Endodermal cell (in vitro differentiated cells): ENCODE results near the gene LBH. TPM values are rescaled to one million over a fixed set of nuclear protein-coding genes. Genes with fewer than 3 reads are reported as not detected.

ENCODE experiments used
- DNase-seq: peaks from one replicate; pipeline ENCODE4 v3.0.0-alpha.2; 2017
- H3K27ac ChIP-seq: 2 replicates; pipeline ENCODE4 v1.5.1; 2013; ENCODE audit warnings: mild to moderate bottlenecking, low read depth, low read length, moderate library complexity
- H3K27me3 ChIP-seq: 2 replicates; pipeline ENCODE4 v1.6.1; 2013; ENCODE audit warnings: mild to moderate bottlenecking, low read length, moderate library complexity; ENCODE audit not compliant: insufficient read depth, control insufficient read depth, poor library complexity, severe bottlenecking
- H3K36me3 ChIP-seq: 2 replicates; pipeline ENCODE4 v1.7.0; 2013; ENCODE audit warnings: mild to moderate bottlenecking, low read length, moderate library complexity; ENCODE audit not compliant: control insufficient read depth, insufficient read depth
- H3K4me1 ChIP-seq: one replicate; pipeline ENCODE4 v1.7.0; 2013; ENCODE audit warnings: low read length; ENCODE audit not compliant: control insufficient read depth, insufficient read depth
- H3K4me3 ChIP-seq: 2 replicates; pipeline ENCODE4 v1.5.1; 2013; ENCODE audit warnings: mild to moderate bottlenecking, low read length, moderate library complexity
- H3K9ac ChIP-seq: 2 replicates; pipeline ENCODE4 v1.6.1; 2013; ENCODE audit warnings: mild to moderate bottlenecking, low read length, moderate library complexity; ENCODE audit not compliant: poor library complexity, severe bottlenecking; ENCODE audit errors: extremely low read depth
- H3K9me3 ChIP-seq: 2 replicates; pipeline ENCODE4 v1.6.1; 2013; ENCODE audit warnings: mild to moderate bottlenecking, low read length, moderate library complexity; ENCODE audit not compliant: control insufficient read depth
- H3K27ac Mint-ChIP-seq: 2 replicates; pipeline ENCODE4 v1.8.0; 2020; ENCODE audit warnings: mixed read lengths
- H3K27me3 Mint-ChIP-seq: 2 replicates; pipeline ENCODE4 v1.8.0; 2021; ENCODE audit warnings: mild to moderate bottlenecking, mixed read lengths; ENCODE audit not compliant: insufficient read depth
- H3K36me3 Mint-ChIP-seq: 2 replicates; pipeline ENCODE4 v1.8.0; 2020; ENCODE audit warnings: low read depth, mixed read lengths
- H3K4me1 Mint-ChIP-seq: 2 replicates; pipeline ENCODE4 v1.8.0; 2020; ENCODE audit warnings: mixed read lengths
- H3K4me3 Mint-ChIP-seq: 2 replicates; pipeline ENCODE4 v1.8.0; 2020; ENCODE audit warnings: mild to moderate bottlenecking, moderate library complexity, mixed read lengths
- H3K9me3 Mint-ChIP-seq: 2 replicates; pipeline ENCODE4 v1.8.0; 2020; ENCODE audit warnings: mild to moderate bottlenecking, mixed read lengths
- CTCF ChIP-seq: fragments of 200-600 bp; sonication (generic); conservative IDR thresholded peaks from 2 replicates; pipeline ENCODE4 v1.5.0; 2021; ENCODE audit warnings: antibody characterized with exemption, mild to moderate bottlenecking
- WGBS, 2 experiments: methylation state at CpG; one replicate each; pipeline versions ENCODE4 v1.1.5 to v1.1.7; 2013; ENCODE audit warnings: missing lambda C conversion rate in 2 of 2, mixed read lengths in 1 of 2; ENCODE audit not compliant: insufficient coverage in 1 of 2, insufficient read length in 1 of 2; 5-methylcytosine and 5-hydroxymethylcytosine counted together
- total RNA-seq, 2 donors: library from RNA; stranded (reverse); fragmentation: NEBNext Ultra II Directional in 1 of 2; extraction: Animal tissue kit (Norgen Biotek cat#: 25700) in 1 of 2; gene quantifications; 2 replicates in 1 of 2; 3 replicates in 1 of 2; pipeline ENCODE4 v1.2.1, GENCODE V29; 2021

Gene LBH
- total RNA-seq, 2 donors from 2014 or later, result 48.0 to 50.0 TPM

DNA sequence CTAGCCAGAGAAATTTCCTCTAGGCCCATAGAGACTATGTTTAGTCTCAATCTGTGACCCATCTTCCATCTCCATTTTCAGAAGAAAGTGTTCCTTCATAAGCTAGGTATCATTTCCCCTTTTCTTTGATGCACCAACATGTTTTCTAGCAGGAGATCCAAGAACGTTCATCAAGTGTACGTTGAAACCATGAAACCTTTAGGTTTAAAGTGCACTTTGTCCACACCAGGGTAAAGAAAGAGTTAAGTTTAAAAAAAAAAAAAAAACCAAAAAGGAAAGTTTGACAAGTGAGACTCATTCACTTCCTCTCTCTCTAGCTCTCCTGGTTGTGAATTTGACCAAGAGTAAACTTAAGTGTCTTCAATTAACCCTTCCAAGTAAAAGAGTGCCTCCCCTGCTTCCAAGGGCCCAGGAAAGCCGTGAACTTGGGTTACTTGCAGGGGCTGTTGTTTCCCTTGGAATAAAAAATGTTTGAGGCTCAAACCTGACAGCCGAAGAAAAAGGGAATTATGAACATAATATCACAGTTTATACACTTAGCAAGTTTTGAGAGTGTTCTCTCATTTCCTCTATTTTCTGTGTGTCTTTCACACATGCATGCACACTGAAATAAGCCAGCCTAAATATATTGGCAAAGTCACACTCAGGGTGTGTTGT, 56.7 kb downstream of the LBH start:
- Mint-ChIP-seq H3K36me3 (no peaks in the 10 kb centered on the region), H3K4me3 (no peak overlapping the region), H3K9me3 (peaks cover 3% of the 10 kb centered on the region), H3K27me3 (no peaks in the 10 kb centered on the region), H3K4me1 (peaks cover 41% of the 10 kb centered on the region), H3K27ac (peak overlapping the region; percentile 67)
- Histone ChIP-seq H3K9ac (no peak overlapping the region), H3K27ac (no peak overlapping the region), H3K4me1 (peaks cover 15% of the 10 kb centered on the region), H3K27me3 (no peaks in the 10 kb centered on the region), H3K4me3 (no peak overlapping the region), H3K36me3 (no peaks in the 10 kb centered on the region), H3K9me3 (no peaks in the 10 kb centered on the region)
- 80 to 81% methylated on average over 1 to 4 of the region's 4 CpGs for WGBS, 2 experiments
- DNase-seq, result no peak
- TF ChIP-seq CTCF, result no peak

GRCh38 chr2:30288561-30288960, 57.2 kb downstream of the LBH start:
- DNase-seq, result no peak
- Mint-ChIP-seq H3K27me3 (no peaks in the 10 kb centered on the region), H3K27ac (peak overlapping the region; percentile 67), H3K9me3 (peaks cover 3% of the 10 kb centered on the region), H3K36me3 (no peaks in the 10 kb centered on the region), H3K4me3 (no peak overlapping the region), H3K4me1 (peaks cover 46% of the 10 kb centered on the region)
- WGBS, 2 experiments, result 55 to 60% methylated on average over 1 to 2 of the region's 2 CpGs
- Histone ChIP-seq H3K27me3 (no peaks in the 10 kb centered on the region), H3K4me3 (no peak overlapping the region), H3K4me1 (peaks cover 15% of the 10 kb centered on the region), H3K36me3 (no peaks in the 10 kb centered on the region), H3K9ac (no peak overlapping the region), H3K9me3 (no peaks in the 10 kb centered on the region), H3K27ac (no peak overlapping the region)
- TF ChIP-seq CTCF, result no peak

- WGBS, 2 experiments, result 85 to 90% methylated on average over 9 to 12 of the region's 12 CpGs
Measured at GRCh38 chr2:30293303-30293921, 62.1 kb downstream of the LBH start.

More at GRCh38 chr2:30293303-30293921, 62.1 kb downstream of the LBH start:
- Mint-ChIP-seq H3K4me3 (no peak overlapping the region), H3K36me3 (no peaks in the 10 kb centered on the region), H3K27me3 (no peaks in the 10 kb centered on the region), H3K27ac (peak overlapping the region; percentile 3), H3K4me1 (peaks cover 38% of the 10 kb centered on the region), H3K9me3 (no peaks in the 10 kb centered on the region)
- no peak overlapping the region for H3K4me3 ChIP-seq
- H3K27me3 ChIP-seq, result no peaks in the 10 kb centered on the region
- no peaks in the 10 kb centered on the region for H3K9me3 ChIP-seq
- no peaks in the 10 kb centered on the region for H3K36me3 ChIP-seq
- TF ChIP-seq CTCF, result no peak
- DNase-seq, result no peak
- peaks cover 6% of the 10 kb centered on the region for H3K4me1 ChIP-seq
- no peak overlapping the region for H3K9ac ChIP-seq
- no peak overlapping the region for H3K27ac ChIP-seq
